ENCODE results near the gene VWA5B1. TPM values are rescaled to one million over a fixed set of nuclear protein-coding genes. Genes with fewer than 3 reads are reported as not detected.

Gene VWA5B1
- total and polyA plus RNA-seq, 2 of the 4 experiments (the other 2 are of a cell fraction) = not detected

GRCh38 chr1:20301463-20302107 is 10.9 kb downstream of the VWA5B1 start:
- H3K9ac ChIP-seq (ENCODE audit: low read depth, low read length) = no peak overlapping the region
- H3K14ac ChIP-seq (replicated peaks; ENCODE audit: low read depth, low read length) = peak overlapping the region; percentile 22; the same call in 1 of the 2 replicates
- no peak overlapping the region for H3K23ac ChIP-seq (ENCODE audit: low read depth, low read length)
- no peak overlapping the region for H2BK15ac ChIP-seq (ENCODE audit: low read depth, low read length)
- POLR2A ChIA-PET (ENCODE audit: unreplicated experiment) = no interaction called here
- H3K4me1 ChIP-seq (ENCODE audit: control insufficient read depth, insufficient read depth, low read length) = no peaks in the 10 kb centered on the region
- H2AFZ ChIP-seq (replicated peaks; ENCODE audit: low read length, poor library complexity) = peak overlapping the region; percentile 75
- intact Hi-C loops (cut with micrococcal nuclease) = no loop called here
- dilution Hi-C loops (cut with HindIII; ENCODE audit: low sequenced_read_pairs, unreplicated experiment) = no loop called here
- no peak overlapping the region for H2AK5ac ChIP-seq (ENCODE audit: low read depth, low read length)
- no peak overlapping the region for H3K18ac ChIP-seq (ENCODE audit: low read depth, low read length)
- H2BK120ac ChIP-seq (ENCODE audit: low read depth, low read length) = no peak overlapping the region
- H3K9me1 ChIP-seq (ENCODE audit: insufficient read depth, low read length) = peaks cover 3% of the 10 kb centered on the region; the same call in 1 of the 2 replicates
- CTCF ChIA-PET = no interaction called here
- H4K20me1 ChIP-seq (ENCODE audit: insufficient read depth, low read length) = no peaks in the 10 kb centered on the region
- H4K91ac ChIP-seq (ENCODE audit: insufficient read depth, low read depth, low read length) = no peak overlapping the region
- H2BK20ac ChIP-seq (ENCODE audit: low read depth, low read length) = no peak overlapping the region
- H3K9me3 ChIP-seq (ENCODE audit: control insufficient read depth, insufficient read depth, low read length) = no peaks in the 10 kb centered on the region
- peak overlapping the region; percentile 9; the same call in 1 of the 2 replicates for H3K4ac ChIP-seq (ENCODE audit: low read depth, low read length)
- no peak for ATAC-seq (ENCODE audit: low read depth)
- WGBS, 2 experiments (ENCODE audit: extremely low coverage in 2 of 2, insufficient read length in 1 of 2) = 100% methylated on average over 1 of the region's 13 CpGs; no CpG with 5 or more reads in 1 of the 2 experiments
- DNase-seq = peak; percentile 6
- no peak overlapping the region for H3K4me2 ChIP-seq (ENCODE audit: low read depth, low read length)
- H3K79me1 ChIP-seq (ENCODE audit: low read depth in 1 of 2, low read length in 2 of 2) = no peaks in the 10 kb centered on the region
- H3K27ac ChIP-seq (ENCODE audit: insufficient read depth, low read length) = no peak overlapping the region
- no peaks in the 10 kb centered on the region for H3K36me3 ChIP-seq (ENCODE audit: control insufficient read depth, insufficient read depth, low read length)
- no peak overlapping the region for H4K8ac ChIP-seq (ENCODE audit: low read depth in 2 of 2, low read length in 2 of 2)
- in situ Hi-C loops (cut with MboI; ENCODE audit: low sequenced_read_pairs) = no loop called here
- BruUV-seq (replicated peaks) = no TSS peak
- H2BK5ac ChIP-seq (ENCODE audit: low read depth, low read length, poor library complexity, severe bottlenecking) = no peak overlapping the region
- H3K56ac ChIP-seq (ENCODE audit: extremely low read depth, insufficient read depth, low read length) = no peak overlapping the region
- H4K5ac ChIP-seq (ENCODE audit: low read depth, low read length) = no peak overlapping the region
- peaks cover 27% of the 10 kb centered on the region for H3K27me3 ChIP-seq (ENCODE audit: control insufficient read depth, insufficient read depth, low read length)
- TF ChIP-seq RAD21 (IDR thresholded peaks at IDR 0.05; ENCODE audit: low read length) (no peak), RCOR1 (IDR thresholded peaks at IDR 0.05; ENCODE audit: insufficient replicate concordance, low read length) (no peak)
- H2AK9ac ChIP-seq (replicated peaks; ENCODE audit: low read depth, low read length, poor library complexity) = peak overlapping the region; percentile 65
- no peak overlapping the region for H3K4me3 ChIP-seq (ENCODE audit: insufficient read depth, low read depth, low read length)

All from IMR-90 (cell line).